ENCODE data around the gene UBE2F. TPM values are rescaled to one million over a fixed set of nuclear protein-coding genes. Genes with fewer than 3 reads are reported as not detected.
"Not testable (repeated sequence)": the region's sequence is repeated elsewhere in the genome, so short reads cannot be mapped to it uniquely, and the experiment has no call there.

UBE2F gene
- total and polyA plus RNA-seq, 10 donors: 32.1 to 73.9 (median 47.5) TPM

DNA sequence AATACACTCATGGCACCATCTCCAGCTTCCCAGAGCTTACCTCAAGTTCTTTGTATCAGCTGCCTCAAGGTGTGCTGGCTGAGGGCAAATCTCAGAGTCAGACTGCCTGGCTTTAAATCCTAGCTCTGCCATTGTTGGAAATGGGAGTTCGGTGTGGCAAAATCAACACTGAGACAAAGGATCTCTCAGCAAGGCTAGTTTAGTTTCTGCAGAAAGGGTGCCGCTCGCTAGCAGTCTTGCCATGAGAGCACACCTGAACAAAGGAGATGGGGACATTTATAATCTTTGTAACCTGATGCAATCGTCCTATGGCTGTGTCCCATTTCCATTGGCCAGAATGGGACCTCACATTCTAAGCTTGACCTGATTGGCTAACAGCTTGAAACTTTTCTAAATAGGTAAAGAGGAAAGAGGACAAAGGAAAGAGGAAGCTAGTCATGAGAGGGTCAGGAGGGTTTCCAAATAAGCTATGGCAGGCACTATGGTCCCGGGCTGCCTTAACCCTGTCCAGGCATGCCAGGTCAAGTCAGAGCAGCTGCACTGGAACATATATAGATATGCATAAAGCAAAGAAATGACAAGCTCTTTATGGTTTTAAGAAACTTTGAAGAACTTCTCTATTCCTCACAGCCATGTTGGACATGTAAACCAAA is 4.3 kb upstream of the UBE2F start:
- Histone ChIP-seq H3K9me3 (peaks cover 0 to 24% (median 20%) of the 10 kb centered on the region in 8 donors), H3K4me1 (peaks cover under 1 to 12% (median 9%) of the 10 kb centered on the region in 6 donors), H3K4me3 (no peak overlapping the region), H3K27me3 (replicated peaks in 1 of 7) (peaks cover 0 to 8% (median 0%) of the 10 kb centered on the region in 7 donors), H3K36me3 (no peaks in the 10 kb centered on the region), H3K27ac (no peak overlapping the region)
- no peak for TF ChIP-seq CTCF (IDR thresholded peaks at IDR 0.05 in 8 of 11, conservative IDR thresholded peaks at IDR 0.05 in 3 of 11)
- TF ChIP-seq POLR2A (IDR thresholded peaks at IDR 0.05): no peak
- TF ChIP-seq POLR2AphosphoS5 (IDR thresholded peaks at IDR 0.05): no peak
- 83 to 88% (median 83%) methylated on average over 5 of the region's 5 CpGs for WGBS, 5 donors
- intact Hi-C loops (cut with DNase I; ENCODE audit: low total_unique reads): loop anchor here (10.0 kb wide), 1 partner anchor 92 kb away; no protein-coding TSS in a partner anchor
- DNase-seq: no peak

DNA sequence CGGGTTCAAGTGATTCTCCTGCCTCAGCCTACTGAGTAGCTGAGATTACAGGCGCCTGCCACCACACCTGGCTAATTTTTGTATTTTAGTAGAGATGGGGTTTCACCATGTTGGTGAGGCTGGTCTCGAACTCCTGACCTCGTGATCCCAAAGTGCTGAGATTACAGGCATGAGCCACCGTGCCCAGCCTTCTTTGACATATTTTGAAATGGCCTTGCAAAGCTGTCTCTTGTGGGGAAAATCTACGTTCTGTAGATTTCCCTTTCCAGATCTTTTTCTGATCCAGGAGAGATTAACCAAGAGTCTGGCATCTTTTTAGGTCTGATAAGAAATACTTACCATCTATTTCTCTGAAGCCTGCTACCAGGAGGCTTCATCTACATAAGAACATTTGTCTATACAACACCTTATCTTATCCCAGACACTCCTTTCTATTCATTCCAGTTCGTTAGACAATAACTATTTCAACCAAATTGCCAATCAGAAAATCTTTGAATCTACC is 3.3 kb upstream of the UBE2F start:
- intact Hi-C loops (cut with DNase I; ENCODE audit: low total_unique reads): loop anchor here (10.0 kb wide), 1 partner anchor 91 kb away; no protein-coding TSS in a partner anchor
- WGBS, 5 donors: 83 to 90% (median 89%) methylated on average over 7 of the region's 7 CpGs
- H3K9me3 ChIP-seq: peaks cover 0 to 24% (median 20%) of the 10 kb centered on the region in 8 donors
- H3K4me1 ChIP-seq: peaks cover 10 to 22% (median 19%) of the 10 kb centered on the region in 6 donors
- not testable (repeated sequence) for DNase-seq; H3K36me3 ChIP-seq; H3K27ac ChIP-seq; H3K4me3 ChIP-seq; H3K27me3 ChIP-seq (replicated peaks in 1 of 7)

GRCh38 chr2:237964194-237964577 is 2.6 kb upstream of the UBE2F start:
- DNase-seq: no peak
- Histone ChIP-seq H3K27ac (no peak overlapping the region), H3K27me3 (replicated peaks in 1 of 7) (no peaks in the 10 kb centered on the region), H3K9me3 (peaks cover 0 to 24% (median 20%) of the 10 kb centered on the region in 8 donors), H3K4me3 (no peak overlapping the region), H3K36me3 (no peaks in the 10 kb centered on the region), H3K4me1 (peaks cover 17 to 29% (median 25%) of the 10 kb centered on the region in 6 donors)
- intact Hi-C loops (cut with DNase I; ENCODE audit: low total_unique reads): loop anchor here (10.0 kb wide), 1 partner anchor 91 kb away; no protein-coding TSS in a partner anchor
- 82 to 91% (median 88%) methylated on average over 7 of the region's 7 CpGs for WGBS, 5 donors
- no peak for TF ChIP-seq POLR2A (IDR thresholded peaks at IDR 0.05)
- TF ChIP-seq POLR2AphosphoS5 (IDR thresholded peaks at IDR 0.05): no peak
- no peak for TF ChIP-seq CTCF (IDR thresholded peaks at IDR 0.05 in 8 of 11, conservative IDR thresholded peaks at IDR 0.05 in 3 of 11)

DNA sequence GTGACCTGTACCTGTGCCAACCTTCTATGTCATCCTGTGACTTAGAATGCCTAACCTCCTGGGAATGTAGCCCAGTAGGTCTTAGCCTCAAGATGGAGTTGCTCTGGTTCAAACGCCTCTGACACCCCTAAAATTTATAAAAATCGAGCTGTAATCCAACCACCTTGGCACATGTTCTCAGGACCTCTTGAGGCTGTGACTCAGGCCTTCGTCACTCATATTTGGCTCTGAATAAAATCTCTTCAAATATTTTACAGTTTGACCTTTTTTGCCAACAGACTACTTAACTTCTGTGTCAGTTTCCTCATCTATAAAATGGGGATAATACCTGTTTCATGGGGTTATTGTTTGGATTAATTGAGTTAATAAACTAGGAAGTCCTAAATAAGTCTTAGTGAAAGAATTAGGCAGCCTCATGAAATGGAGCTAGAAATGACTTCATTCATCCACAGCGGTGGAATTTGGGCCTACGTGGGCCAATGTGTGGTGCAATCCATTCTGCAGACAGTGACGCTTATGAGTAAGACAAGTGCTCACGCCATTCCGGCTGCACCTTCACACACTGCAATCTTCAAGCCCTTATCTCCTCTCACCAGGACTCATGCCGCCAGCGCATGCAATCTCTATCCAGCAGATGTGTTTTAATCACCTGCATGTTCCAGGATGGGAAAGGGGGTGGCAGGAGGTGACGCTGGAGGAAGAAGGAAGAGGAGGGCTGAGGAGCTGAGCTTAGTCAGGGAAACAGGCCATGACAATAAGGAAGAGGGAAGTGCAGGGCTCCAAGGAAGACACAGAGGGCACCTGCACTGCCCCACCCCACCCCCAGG is 2.0 kb upstream of the UBE2F start:
- WGBS, 5 donors: 84 to 94% (median 90%) methylated on average over 11 of the region's 11 CpGs
- DNase-seq: no peak
- peaks cover 0 to 24% (median 20%) of the 10 kb centered on the region in 8 donors for H3K9me3 ChIP-seq
- H3K27me3 ChIP-seq (replicated peaks in 1 of 7): no peaks in the 10 kb centered on the region
- no peak overlapping the region for H3K4me3 ChIP-seq
- TF ChIP-seq POLR2A (IDR thresholded peaks at IDR 0.05) (no peak), CTCF (IDR thresholded peaks at IDR 0.05 in 8 of 11, conservative IDR thresholded peaks at IDR 0.05 in 3 of 11) (no peak), POLR2AphosphoS5 (IDR thresholded peaks at IDR 0.05) (no peak)
- peaks cover 22 to 35% (median 31%) of the 10 kb centered on the region in 6 donors for H3K4me1 ChIP-seq
- intact Hi-C loops (cut with DNase I; ENCODE audit: low total_unique reads): loop anchor here (10.0 kb wide), 1 partner anchor 90 kb away; no protein-coding TSS in a partner anchor
- H3K36me3 ChIP-seq: no peaks in the 10 kb centered on the region
- no peak overlapping the region for H3K27ac ChIP-seq

- peaks cover 0 to 24% (median 20%) of the 10 kb centered on the region in 8 donors for H3K9me3 ChIP-seq
- not testable (repeated sequence) for H3K36me3 ChIP-seq; DNase-seq; H3K27me3 ChIP-seq (replicated peaks in 1 of 7)
- intact Hi-C loops (cut with DNase I; ENCODE audit: low total_unique reads): loop anchor here (10.0 kb wide), 1 partner anchor 89 kb away; no protein-coding TSS in a partner anchor
- peak overlapping the region; percentile 56 to 96 (median 76) for H3K4me3 ChIP-seq
- 81 to 92% (median 88%) methylated on average over 13 of the region's 13 CpGs for WGBS, 5 donors
- peaks cover 22 to 45% (median 41%) of the 10 kb centered on the region in 6 donors for H3K4me1 ChIP-seq
- peak overlapping the region in 3 of 8 donors; percentile 86 to 91 (median 86) for H3K27ac ChIP-seq
These were observed 970 bp upstream of the UBE2F start for GRCh38 chr2:237965844-237966243.
